GM19395 (cell line): ENCODE data around the gene PRKCZ.
"Not testable (repeated sequence)": the region's sequence is repeated elsewhere in the genome, so short reads cannot be mapped to it uniquely, and the experiment has no call there.

Source experiments
- ATAC-seq: cut with Tn5 transposase; IDR thresholded peaks from one replicate; pipeline ENCODE4 v1.9.1; 2021; ENCODE audit warnings: mild to moderate bottlenecking, moderate library complexity; ENCODE audit not compliant: unreplicated experiment

The PRKCZ gene

GRCh38 chr1:2130156-2130555 lies 79.9 kb downstream of the PRKCZ start:
- ATAC-seq, result no peak

GRCh38 chr1:2130871-2131289 lies 80.7 kb downstream of the PRKCZ start:
- no peak for ATAC-seq

DNA sequence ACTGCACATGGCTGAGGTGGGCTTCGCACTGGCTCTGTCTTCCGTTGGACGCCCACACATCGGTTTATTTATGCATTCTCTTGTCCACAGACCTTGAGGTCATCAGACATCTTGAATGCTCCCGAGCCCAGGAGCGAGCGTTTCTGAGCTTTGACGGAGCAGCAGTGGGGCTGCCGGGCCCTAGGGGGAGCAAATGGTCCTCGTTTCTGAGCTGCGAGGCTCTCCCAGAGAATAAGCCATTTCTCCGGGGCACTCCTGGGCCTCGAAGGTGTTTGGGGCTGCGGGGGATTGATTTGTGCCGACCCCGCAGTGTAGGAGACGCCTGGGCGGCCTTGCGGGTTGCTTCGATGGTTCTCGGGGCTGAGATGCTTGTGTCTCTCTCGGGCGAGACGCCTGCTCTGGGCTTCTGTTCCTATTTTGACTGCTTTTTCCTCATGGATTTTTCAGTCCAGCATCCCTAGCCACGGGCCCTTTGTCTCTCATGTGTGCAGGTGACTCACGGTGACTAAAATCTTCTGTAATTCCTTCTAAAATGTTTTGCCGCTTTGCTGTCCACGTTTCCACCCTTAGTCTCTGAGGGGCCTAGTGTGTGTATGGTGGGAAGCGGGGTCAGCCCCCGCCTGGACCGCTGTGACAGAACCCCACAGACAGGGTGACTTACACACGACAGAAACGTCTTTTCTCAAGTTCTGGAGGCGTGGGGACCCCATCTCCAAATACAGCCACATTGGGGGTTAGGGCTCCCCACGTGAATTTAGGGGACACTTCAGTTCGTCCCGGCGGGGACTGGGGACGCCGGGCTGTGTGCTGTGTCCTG lies 82.2 kb downstream of the PRKCZ start:
- no peak for ATAC-seq

DNA sequence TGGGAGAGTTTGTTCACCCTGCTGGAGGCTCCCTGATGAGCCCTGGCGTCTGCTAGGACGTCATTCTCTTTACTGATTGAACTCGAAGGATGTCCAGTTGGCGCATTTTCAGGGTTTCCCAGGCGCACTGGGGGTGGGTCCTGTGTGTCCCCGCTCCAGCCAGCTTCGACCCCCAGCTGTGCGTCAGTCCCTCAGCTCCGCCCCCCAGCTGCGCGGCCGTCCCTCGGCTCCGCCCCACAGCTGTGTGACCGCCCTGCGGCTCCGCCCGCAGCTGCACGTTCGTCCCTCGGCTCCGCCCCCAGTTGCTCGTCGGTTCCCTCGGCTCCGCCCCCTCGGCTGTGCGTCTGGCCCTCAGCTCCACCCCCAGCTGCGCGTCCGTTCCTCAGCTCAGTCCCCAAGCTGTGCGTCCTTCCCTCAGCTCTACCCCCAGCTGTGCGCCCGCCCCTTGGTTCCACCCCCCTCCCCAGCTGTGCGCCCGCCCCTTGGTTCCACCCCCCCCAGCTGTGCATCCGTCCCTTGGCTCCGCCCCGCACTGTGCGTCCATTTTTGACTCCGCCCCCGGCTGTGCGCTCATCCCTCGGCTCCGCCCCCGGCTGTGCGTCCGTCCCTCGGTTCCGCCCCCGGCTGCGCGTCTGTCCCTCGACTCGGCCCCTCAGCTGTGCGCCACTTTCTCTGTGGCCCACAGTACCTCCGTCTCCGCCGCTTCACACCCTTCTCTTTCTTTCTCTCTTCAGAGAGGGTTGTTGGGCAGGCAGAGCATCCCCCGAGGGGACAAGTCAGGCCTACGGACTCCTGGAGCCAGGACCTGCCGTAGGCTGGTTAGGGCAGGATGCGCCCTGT lies 83.0 kb downstream of the PRKCZ start:
- peak; percentile 88 for ATAC-seq

DNA sequence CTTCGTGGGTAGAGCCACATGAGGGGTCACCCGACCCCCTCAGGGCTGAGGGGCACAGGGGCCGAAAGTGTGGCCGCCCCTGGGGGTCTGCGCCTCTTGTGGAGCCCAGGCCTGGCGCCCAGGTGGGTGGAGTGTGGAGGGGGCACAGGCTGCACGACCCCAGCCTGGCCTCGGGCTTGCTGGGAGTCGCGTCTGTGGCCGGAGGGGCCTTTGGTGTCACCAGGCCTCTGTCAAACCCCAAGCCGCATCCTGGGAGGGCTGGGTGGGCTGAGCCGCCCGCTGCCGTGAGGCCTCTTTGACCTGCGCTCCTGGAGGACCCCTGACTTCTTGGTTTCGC lies 83.6 kb downstream of the PRKCZ start:
- no peak for ATAC-seq

GRCh38 chr1:2134266-2134620 lies 84.0 kb downstream of the PRKCZ start:
- ATAC-seq, result no peak

DNA sequence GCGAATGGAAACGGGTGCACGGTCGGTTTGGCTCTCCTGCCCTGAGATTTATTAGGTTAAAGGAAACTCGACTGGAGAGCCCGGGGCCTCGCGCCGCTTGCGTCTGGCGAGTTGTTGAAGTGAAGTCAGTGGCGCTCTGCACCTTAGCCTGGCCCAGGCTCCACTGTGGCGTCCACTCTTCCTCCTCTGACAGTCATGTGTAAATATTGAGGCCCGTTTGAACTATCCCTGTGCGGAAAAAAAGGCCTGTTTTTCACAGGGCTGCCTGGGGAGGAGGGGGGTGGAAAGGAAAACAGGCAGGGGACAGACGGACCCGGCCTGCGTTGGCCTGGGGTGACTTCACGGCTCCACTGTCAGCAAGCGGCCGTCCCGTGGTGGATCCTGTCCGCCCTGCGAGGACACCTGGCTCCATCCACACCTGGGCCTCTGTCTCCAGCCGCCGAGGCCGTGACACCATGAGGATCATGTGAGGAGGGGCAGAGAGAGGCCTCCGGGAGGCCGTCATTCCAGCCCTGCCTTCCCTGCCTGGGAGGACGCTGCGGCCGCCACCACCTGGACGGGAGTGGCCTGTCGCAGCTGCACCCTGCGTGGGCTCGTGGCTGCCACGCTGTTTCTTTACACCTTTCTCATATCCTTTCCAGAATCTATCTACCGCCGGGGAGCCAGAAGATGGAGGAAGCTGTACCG lies 84.6 kb downstream of the PRKCZ start:
- ATAC-seq, result no peak

- no peak for ATAC-seq
Measured at GRCh38 chr1:2135441-2135841, 85.2 kb downstream of the PRKCZ start.

- ATAC-seq, result no peak
Measured at GRCh38 chr1:2135941-2136340, 85.7 kb downstream of the PRKCZ start.

DNA sequence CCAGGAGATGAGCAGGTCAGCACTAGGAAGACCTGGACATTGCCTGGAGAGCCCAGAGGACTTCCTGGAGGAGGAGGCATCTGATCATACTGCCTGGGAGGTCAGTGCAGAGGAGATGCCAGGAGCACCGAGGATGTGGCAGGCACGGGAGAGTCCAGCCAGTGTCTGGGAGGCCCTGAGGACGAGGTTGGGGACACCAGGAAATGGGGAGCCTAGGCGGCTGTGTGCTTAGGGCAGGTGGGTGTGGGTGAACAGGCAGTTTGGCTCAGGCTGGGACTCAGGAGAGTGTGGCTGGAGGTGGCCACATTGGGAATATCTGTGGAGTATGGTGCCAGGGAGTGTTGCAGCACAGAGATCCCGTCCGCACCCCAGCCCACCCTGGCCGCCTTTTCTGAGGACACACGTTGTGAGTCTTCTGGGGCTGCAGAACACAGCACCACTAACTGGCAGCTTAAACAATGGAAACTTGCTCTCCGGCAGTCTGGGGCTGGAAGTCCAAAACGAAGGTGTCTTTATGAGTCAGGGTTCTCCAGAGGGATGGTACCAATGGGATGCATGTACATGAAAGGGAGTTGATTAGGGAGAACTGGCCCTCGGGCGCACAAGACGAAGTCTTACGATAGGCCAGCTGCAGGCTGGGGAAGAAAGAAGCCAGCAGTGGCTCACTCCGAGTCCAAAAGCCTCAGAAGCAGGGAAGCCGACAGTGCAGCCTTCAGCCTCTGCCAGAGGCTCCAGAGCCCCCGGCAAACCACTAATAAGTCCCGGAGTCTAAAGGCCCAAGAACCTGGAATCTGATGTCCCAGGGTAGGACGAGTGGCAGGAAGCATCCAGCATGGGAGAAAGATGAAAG lies 86.4 kb downstream of the PRKCZ start:
- ATAC-seq, result no peak

GRCh38 chr1:2137257-2138121 lies 87.3 kb downstream of the PRKCZ start:
- no peak for ATAC-seq

- ATAC-seq, result not testable (repeated sequence)
Measured at GRCh38 chr1:2139156-2139555, 88.9 kb downstream of the PRKCZ start.

GRCh38 chr1:2141025-2141424 lies 90.8 kb downstream of the PRKCZ start:
- ATAC-seq, result no peak

DNA sequence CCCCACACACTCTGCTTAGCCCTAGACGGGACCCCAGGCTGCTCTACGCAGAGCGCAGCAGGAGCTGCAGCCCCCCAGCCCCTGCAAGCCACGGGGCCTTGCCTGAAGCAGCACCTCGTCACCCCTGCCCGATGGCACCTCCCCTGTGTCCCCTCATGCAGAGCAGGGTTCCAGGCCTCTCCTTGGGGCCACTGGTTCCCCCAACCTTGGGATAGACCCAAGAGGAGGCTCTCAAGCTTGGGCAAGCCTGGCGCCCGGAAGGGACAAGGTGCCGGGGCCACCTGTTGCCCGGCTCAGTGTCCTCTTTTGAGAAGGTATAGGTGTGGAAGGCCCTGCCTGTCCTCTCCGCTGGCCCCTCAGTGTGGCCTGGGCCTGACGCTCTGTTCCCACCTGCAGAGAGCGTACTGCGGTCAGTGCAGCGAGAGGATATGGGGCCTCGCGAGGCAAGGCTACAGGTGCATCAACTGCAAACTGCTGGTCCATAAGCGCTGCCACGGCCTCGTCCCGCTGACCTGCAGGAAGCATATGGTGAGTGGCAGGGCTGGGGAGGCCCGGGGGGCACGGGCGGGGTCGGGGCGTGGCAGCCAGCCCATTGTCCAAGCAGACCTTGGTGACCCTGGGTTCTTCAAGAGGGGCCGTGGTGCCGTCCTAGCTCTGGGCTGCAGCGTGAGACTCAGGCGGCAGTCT lies 93.7 kb downstream of the PRKCZ start:
- no peak for ATAC-seq

DNA sequence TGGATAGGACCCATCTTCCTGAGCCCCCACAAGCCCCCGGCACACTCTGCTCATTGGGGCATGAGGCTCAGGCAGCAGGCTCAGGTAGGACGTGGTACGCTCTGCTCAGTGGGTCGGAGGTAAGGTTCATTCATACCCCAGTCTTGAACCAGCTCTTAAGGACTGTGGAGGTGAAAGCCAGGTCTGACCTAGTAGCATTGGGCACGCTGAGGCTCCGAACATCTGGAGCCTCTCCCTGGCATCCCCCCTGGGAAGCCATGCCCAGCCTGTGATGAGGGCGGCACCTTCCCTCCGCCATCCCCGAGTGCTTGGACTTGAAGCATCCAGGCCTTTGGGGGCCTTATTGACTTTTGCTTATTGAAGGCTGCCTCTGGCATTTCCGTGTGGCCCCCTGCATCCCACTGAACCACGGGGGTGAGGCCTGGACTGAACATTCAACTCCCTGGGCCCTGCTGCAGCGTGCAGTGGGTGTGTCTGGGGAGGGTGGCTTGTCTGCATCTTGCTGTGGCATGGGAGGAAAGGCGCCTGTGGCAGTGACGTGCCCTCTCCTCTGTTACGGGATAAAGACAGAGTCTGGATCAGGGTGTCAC lies 94.4 kb downstream of the PRKCZ start:
- no peak for ATAC-seq

GRCh38 chr1:2145946-2146835 lies 96.0 kb downstream of the PRKCZ start:
- ATAC-seq, result no peak

- no peak for ATAC-seq
Measured at GRCh38 chr1:2146836-2147517, 96.8 kb downstream of the PRKCZ start.
